ENCODE results near the gene CDK14.

The CDK14 gene

GRCh38 chr7:90645784-90646183 is 49.7 kb downstream of the CDK14 start:
- peak; percentile 97 for DNase-seq

GRCh38 chr7:90648107-90648506 is 52.0 kb downstream of the CDK14 start:
- DNase-seq: no peak

- no peak for DNase-seq
Measured at GRCh38 chr7:90648834-90649233, 52.7 kb downstream of the CDK14 start.

DNA sequence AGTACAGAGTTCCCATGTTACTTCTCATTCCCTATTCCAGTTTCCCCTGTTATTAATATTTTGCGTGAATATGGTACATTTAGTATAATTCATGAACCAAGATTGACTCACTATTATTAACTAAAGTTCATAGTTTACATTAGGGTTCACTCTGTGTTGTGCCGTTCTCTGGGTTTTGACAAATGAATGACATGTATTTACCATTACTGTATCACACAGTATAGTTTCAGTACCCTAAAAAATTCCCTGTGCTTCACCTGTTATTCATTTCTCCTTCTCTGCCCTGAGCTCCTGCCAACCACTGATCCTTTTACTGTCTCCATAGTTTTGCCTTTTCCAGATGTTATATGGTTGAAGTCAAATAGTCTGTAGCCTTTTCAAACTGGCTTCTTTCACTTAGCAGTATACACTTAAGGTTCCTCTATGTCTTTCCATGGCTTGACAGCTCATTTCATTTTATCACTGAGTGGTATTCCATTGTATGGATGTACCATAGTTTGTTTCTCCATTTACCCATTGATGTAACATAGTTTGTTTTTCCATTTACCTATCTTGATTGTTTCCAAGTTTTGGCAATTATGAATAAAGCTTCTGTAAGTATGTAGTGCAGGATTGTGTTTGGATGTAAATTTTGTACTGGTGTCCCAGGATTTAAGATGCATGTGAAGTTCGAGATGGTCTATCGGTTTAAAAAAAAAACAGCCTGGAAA is 58.8 kb downstream of the CDK14 start:
- no peak for DNase-seq

GRCh38 chr7:90655566-90655965 is 59.4 kb downstream of the CDK14 start:
- DNase-seq: no peak

DNA sequence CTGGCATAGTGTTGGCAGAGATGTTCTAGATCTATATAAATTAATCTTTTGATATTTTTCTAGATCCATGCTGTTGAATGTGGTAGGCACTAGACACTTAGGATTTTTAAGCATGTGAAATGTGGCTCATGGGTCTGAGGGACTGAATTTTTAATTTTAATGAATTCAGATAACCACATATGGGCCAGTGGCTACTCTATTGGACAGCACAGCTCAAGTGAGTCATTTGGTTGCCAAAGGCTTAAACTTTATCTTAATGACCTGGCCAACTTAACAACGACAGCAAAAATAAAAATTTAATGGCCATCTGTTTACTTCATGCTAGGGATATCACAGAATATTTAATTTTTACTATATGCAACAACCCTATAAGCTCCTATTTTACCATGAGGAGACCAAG is 61.4 kb downstream of the CDK14 start:
- DNase-seq: no peak

GRCh38 chr7:90660100-90660499 is 64.0 kb downstream of the CDK14 start:
- no peak for DNase-seq

GRCh38 chr7:90660819-90661218 is 64.7 kb downstream of the CDK14 start:
- DNase-seq: no peak

DNA sequence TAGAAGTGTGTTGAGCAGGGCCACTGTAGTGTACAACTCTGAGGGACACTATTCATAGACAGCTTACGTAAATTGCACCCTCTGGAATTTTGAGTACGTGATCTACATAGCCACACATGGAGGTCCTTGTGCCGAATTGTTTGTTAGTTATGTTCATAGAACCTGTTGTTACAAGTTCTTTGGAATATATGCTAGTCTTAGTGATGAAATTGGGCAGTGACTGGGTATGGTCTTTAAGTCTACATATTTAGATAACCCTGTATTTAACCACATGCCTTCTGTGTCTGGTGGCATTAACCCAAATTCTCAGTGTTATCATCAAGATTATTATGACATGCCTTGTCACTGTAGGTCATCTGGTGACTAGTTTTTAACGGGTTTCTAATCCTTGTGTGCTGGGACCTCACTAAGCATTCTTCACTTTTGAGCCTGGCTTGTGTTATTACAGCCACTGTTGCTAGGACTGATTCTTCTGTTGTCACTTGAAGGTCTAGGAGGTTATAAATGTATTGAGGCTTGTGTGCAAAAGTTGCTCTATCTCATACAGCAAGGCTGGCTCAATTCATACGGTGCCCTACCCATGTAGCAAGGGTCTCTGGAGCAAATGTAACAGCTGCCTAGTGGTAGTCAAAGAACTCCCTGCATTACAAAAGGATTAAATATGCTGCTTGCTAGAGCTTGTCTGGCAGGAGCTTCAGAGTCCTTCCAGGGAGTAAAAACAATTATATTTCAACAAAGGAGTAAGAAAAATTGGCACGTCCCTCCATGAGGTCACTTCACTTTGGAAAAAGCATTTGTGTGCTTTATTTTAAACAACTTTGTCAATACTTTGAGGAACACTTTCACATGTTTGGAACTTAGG is 65.4 kb downstream of the CDK14 start:
- DNase-seq: peak; percentile 46

DNA sequence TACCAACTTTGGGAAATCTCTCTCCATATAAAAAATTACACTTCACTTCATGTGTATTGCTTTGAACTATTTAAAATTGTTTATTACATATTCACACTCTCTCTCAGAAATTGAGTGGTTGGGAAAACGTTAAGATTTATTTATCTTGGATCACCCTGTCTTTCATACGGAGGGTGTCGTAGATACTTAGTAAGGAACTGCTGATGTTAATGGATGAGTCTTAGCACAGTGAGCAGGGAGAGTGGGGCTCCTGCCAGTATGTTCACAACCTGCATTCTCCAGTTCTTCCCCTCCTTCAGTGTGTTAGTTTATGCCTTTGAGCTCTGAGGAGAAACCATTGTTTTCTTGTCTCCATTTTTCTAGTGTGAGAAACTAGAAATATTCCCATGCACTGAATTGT is 67.1 kb downstream of the CDK14 start:
- no peak for DNase-seq

DNA sequence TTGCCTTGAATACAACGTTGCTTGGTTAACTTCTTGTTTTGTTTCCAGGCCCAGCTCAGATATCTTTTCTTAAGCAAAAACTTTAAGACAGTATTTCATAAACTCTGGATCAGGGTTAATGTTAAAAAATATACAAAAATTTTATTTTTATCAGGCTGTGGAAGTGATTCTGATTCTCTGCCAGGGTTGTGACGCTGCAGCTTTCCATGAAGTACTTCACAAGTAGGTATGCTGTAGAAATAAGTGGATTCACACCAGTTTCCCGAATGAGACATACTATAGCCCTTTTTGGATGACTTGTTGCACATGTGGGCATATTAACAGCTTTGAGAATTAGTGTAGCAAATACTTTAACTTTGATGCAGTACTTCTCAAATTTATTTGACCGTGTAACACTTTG is 70.1 kb downstream of the CDK14 start:
- no peak for DNase-seq

- DNase-seq: no peak
Measured at GRCh38 chr7:90668992-90669391, 72.9 kb downstream of the CDK14 start.

- no peak for DNase-seq
Measured at GRCh38 chr7:90669492-90669891, 73.4 kb downstream of the CDK14 start.

- no peak for DNase-seq
Measured at GRCh38 chr7:90671571-90671970, 75.5 kb downstream of the CDK14 start.

- DNase-seq: no peak
Measured at GRCh38 chr7:90672210-90672609, 76.1 kb downstream of the CDK14 start.

DNA sequence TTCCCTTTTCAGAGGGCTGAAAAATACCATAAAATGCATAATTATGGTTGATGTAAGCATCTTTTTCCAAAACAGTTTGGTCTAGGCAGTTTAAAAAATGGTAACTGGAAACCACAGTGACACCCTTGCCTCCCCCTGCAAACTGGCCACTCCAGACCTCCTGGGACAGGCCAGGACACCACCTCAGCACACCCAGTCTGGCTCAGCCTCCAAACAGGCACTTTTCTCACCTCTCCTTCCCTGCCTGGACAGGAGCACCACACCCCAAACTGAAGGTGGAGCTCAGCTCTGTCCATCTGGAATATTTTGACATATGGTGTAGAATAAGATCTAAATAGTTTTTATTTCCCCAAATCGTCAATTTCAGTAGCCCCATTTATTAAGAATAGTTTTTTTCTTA is 78.5 kb downstream of the CDK14 start:
- DNase-seq: no peak

DNA sequence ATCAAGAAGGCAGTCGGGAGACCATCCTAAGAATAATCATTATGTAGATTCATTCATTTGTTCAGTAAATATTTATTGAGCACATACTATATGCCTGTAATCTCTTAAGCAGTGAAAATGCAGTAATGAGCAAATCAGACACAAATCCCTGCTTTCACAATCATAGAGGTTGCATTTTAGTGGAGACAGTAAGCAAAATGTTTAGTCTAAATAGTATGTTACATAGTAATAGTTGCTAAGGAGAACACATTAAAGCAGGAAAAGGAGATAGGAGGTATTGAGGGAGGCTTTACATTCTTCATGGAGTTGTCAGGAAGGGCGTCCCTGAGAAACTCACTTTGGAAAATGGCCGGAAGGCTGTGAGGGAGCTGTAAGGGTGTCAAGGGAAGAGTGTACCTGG is 79.9 kb downstream of the CDK14 start:
- no peak for DNase-seq

DNA sequence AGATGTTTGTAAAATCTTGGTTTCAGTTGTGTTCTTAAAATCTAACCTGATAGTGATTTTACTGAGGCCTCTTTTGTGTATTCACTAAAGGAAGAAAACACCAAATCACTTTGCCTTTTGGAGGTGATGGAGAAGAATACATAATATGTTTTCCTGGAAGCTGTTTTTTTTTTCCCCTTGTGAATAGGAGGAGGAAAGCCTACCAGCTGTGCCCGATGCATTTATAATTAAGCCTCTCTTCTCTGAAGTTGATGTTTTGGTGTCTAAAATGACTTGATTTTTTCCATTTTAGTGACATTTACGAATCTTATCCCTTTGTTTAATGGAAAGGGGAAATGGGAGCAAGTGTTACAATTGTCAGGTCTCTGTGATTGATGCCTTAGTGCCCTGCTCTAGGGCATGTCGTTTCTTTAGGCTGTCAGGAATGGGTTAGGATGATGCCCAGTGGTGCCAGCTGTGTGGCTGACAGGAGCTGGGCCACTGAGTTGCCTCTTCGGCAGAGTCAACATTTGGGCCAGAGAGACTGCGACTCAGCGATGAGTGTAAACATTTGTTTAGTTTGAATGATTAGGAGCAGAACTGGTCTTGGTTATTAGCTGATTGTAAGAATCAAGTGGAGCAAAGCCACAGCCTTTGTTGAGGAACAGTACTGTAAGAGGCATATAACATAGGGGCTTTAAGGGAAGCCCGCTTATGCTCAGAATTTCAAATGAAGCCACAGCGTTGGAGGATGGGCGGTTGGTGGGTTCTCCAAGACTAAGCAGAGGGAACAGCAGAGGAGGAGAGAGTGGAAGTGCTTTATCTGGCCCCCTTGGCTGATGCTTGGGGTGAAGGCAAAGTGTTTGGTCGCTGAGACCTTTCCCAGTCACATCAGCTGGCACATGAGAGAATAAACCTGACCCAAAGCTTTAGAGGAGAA is 81.6 kb downstream of the CDK14 start:
- DNase-seq: no peak

DNA sequence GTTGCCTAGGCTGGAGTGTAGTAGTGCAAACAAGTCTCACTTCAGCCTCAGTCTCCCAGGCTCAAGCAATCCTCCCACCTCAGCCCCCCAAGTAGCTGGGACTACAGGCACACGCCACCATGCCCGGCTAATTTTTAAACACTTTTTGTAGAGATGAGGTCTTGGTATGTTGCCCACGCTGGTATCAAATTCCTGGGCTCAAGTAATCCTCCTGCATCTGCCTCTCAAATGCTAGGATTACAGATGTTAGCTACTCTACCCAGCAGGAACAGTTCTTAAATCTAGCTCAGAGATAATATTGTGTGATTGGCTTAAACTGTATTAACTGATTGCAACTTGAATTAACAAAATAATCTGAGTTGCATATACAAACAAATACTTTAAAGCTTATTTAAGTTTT is 82.9 kb downstream of the CDK14 start:
- DNase-seq: no peak

DNA sequence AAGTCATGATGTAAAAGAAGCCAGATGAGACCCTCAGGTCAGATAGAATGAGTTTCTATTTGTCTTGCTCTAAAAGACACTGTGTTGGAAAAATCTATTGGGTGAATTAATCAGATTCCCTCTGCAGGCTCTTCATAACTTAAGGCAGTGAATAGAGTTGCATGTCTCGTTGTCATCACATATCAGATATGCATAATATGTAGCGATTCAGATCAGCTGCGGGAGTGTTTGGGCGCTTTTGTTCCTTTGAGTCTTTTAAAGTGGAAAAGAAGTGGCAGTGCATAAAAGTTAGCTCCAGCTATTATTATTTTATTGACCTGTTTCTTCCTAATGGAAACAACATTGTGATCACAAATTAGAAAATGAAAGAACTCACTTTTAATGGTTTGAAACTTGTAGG is 84.4 kb downstream of the CDK14 start:
- no peak for DNase-seq

DNA sequence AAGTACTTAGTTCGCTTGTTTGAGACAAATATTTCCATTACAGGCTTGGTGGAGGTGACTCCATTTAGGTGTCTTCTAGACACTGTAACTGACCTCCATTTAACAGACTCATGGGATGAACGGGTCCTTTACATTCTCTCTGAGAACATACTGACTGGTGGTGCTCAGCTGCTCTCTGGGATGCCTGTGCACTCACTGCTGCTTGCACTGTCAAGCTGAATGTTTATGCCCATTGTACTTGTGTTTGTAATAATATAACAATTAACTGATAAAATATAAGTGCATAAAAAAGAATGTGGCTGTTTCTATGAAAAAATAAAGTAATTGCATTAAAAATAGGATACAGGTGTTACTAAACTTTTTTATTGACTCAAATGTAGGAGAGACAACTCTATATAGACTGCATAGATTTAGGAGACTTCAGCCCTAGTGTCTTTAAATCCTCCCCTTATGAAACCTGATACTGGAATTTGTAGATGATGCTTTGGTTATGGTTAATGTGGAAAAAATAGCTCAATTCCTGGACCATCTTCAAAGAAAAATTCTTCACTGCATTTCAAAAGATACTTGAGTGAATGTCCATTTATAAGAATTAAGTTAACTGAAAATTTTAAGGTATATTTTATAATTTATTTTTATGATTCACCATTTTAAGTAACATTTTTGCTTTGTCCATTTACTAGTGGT is 85.4 kb downstream of the CDK14 start:
- DNase-seq: no peak

DNA sequence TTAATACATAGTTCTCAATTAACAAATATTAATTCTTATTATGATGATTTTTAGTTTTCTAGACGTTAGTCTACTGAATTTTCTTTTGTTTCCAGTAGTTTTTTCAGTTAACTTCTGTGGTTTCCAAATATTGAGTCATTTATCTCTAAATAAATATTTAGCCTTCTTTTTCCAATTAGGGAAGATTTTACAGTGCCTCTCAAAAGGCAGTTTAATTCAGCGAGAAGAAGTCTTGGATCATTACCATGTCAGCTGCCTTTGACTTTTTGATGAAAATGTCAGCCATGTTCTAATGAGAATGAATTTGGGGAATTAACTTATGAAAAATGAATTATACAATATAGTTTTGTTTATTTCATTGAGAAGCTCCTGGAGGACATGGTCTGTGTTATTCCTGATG is 90.0 kb downstream of the CDK14 start:
- no peak for DNase-seq

GRCh38 chr7:90688810-90689209 is 92.7 kb downstream of the CDK14 start:
- peak; percentile 31 for DNase-seq

Measured in eye (tissue), 1 donor.